Spleen (tissue), 7 donors: ENCODE measurements around the gene RASSF4.

Experiments used
- CTCF ChIP-seq, 11 experiments: fragments of 200-600 bp in 7 of 11; fragments of 450-650 bp in 4 of 11; sonication (generic) in 4 of 11; IDR thresholded peaks in 8 of 11; conservative IDR thresholded peaks in 3 of 11; 1 replicate in 7 of 11; 2 replicates in 4 of 11; pipeline versions ENCODE4 v1.4.0 to v1.8.0; 2016 to 2021; ENCODE audit warnings: antibody characterized with exemption in 11 of 11, inconsistent platforms in 4 of 11, mild to moderate bottlenecking in 1 of 11
- POLR2A ChIP-seq, 3 donors: fragments of 450-650 bp; IDR thresholded peaks; one replicate each; pipeline ENCODE4 v1.5.1; 2017; ENCODE audit warnings: antibody characterized with exemption in 3 of 3, mild to moderate bottlenecking in 1 of 3
- POLR2AphosphoS5 ChIP-seq, 3 donors: sonication (generic); formaldehyde crosslinking; IDR thresholded peaks; one replicate each; pipeline ENCODE4 v1.5.1; 2017; ENCODE audit warnings: antibody characterized with exemption in 3 of 3
- donor health status: DM: no; HTN: no; CAD: no; lungs with moderate emphysema.
- donor health status: DM: no; HTN: no; CAD: no.
- donor health status: DM: no; HTN: no; CAD: no.

DNA sequence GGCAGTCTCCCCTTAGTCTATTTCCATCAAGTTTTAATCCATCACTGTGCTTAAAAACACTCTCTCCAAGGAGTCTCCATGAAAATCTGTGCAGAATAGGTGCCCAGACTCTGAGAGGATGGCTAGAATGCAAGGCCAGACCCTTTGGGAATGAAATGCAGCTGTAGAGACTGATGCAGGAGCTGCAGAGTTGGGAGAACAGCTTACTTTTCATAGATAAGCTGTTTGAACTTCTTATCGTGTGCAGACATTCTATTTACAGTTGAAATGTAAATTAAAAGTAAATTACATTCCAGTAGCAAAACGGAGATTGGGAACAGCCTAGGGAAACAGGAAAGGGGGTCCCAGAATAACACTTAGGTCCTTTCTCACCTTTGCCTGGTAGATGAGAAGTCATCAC lies 56.0 kb downstream of the RASSF4 start:
- TF ChIP-seq CTCF (IDR thresholded peaks at IDR 0.05 in 8 of 11, conservative IDR thresholded peaks at IDR 0.05 in 3 of 11) (no peak), POLR2A (IDR thresholded peaks at IDR 0.05) (no peak), POLR2AphosphoS5 (IDR thresholded peaks at IDR 0.05) (no peak)
